GM21447 (cell line): ENCODE measurements around the gene OSBPL5.

Experiments
- ATAC-seq: cut with Tn5 transposase; IDR thresholded peaks from one replicate; pipeline ENCODE4 v1.9.1; 2021; ENCODE audit not compliant: unreplicated experiment

OSBPL5 gene

GRCh38 chr11:3105791-3106735, 59.0 kb downstream of the OSBPL5 start:
- ATAC-seq: no peak

GRCh38 chr11:3104961-3105790, 59.9 kb downstream of the OSBPL5 start:
- ATAC-seq: no peak

- no peak for ATAC-seq
These were observed 60.9 kb downstream of the OSBPL5 start for GRCh38 chr11:3104051-3104714.

- ATAC-seq: no peak
These were observed 62.0 kb downstream of the OSBPL5 start for GRCh38 chr11:3103076-3103475.

GRCh38 chr11:3102641-3102921, 62.5 kb downstream of the OSBPL5 start:
- no peak for ATAC-seq

GRCh38 chr11:3101921-3102640, 63.0 kb downstream of the OSBPL5 start:
- ATAC-seq: no peak

- no peak for ATAC-seq
These were observed 65.9 kb downstream of the OSBPL5 start for GRCh38 chr11:3099178-3099577.

GRCh38 chr11:3096909-3097530, 68.1 kb downstream of the OSBPL5 start:
- no peak for ATAC-seq

- ATAC-seq: no peak
These were observed 69.3 kb downstream of the OSBPL5 start for GRCh38 chr11:3095712-3096361.

- no peak for ATAC-seq
These were observed 70.8 kb downstream of the OSBPL5 start for GRCh38 chr11:3094223-3094824.

GRCh38 chr11:3093281-3094191, 71.6 kb downstream of the OSBPL5 start:
- ATAC-seq: no peak

GRCh38 chr11:3092603-3093141, 72.4 kb downstream of the OSBPL5 start:
- ATAC-seq: no peak

- ATAC-seq: no peak
These were observed 73.1 kb downstream of the OSBPL5 start for GRCh38 chr11:3091846-3092602.

- no peak for ATAC-seq
These were observed 73.8 kb downstream of the OSBPL5 start for GRCh38 chr11:3091081-3091845.

GRCh38 chr11:3090096-3090901, 74.8 kb downstream of the OSBPL5 start:
- ATAC-seq: no peak
